NCI-H2196 treated with DMSO at 0.1 percent for 48 hours (cell line): ENCODE data around the gene SSR1.
"Not testable (repeated sequence)": the region's sequence is repeated elsewhere in the genome, so short reads cannot be mapped to it uniquely, and the experiment has no call there.

ENCODE experiments used
- DNase-seq: peaks from one replicate; lab custom pipeline; 2025; ENCODE audit not compliant: unreplicated experiment; lab: John Stamatoyannopoulos, UW

The SSR1 gene

DNA sequence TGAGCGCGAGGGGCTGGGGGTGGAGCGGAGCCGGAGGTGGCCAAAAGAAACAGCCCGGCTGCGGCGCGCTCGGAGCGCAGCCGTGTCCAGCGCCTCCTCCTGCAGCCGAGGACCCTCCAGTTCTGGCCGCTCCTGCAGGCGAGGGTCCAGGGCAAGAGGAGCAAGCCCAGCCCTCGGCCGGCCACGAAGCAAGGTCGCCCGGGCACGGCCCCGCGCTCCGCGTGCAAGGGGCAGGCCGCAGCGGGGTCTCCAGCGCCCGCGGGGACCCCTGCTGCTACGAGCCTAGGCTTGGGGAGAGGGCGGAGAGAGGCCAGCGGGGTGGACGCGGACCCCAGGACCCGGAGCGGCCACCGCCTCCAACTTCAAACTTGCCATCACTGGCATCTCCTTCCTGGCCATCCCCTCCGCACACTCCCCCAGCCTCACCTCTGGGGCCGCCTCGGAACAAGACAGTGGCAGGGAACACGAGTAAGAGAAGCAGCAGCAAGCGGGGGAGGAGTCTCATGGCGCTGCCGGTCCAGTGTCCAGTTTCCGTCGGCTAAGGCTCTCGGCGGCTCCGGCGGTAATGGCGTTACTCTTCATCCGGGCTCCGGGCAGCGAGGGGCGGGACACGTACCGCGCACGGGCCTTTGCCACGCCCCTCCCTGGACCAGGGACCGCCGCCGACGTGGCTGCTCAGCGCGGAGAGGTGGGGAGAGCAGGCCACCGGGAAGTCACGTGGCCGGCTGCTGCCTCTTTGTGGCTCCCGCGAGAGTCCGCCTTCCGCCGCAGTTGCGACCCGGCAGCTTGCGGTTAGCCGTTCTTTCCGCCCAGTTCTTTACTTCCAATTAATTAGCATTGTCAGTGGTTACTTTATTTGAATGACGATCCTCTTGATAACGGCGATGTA, at the start of gene SSR1:
SSR1 (minus strand) TSS at position 584 of the 889 bp plus-strand sequence; CDS start at position 505, 79 bp downstream.
- DNase-seq: peak; percentile 97

DNA sequence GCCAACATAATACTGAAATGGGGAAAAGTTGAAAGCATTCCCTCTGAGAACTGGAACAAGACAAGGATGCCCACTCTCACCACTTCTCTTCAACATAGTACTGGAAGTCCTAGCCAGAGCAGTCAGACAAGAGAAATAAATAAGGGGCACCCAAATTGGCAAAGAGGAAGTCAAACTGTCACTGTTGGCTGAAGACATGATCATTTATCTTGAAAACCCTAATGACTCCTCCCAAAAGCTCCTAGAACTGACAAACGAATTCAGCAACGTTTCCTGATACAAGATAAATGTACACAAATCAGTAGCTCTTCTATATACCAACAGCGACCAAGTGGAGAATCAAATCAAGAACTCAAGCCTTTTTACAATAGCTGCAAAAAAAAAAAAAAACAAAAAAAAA, 38.9 kb upstream of the SSR1 start:
- not testable (repeated sequence) for DNase-seq

DNA sequence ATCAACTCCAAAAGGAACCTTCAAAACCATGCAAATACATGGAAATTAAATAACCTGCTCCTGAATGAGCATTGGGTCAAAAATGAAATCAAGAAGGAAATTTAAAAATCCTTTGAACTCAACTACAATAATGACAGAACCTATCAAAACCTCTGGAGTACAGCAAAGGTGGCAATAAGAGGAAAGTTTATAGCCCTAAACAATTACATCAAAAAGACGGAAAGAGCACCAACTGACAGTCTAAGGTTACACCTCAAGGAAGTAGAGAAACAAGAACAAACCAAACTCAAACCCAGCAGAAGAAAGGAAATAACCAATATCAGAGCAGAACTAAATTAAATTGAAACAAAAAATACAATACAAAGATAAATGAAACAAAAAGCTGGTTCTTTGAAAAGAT, 37.6 kb upstream of the SSR1 start:
- not testable (repeated sequence) for DNase-seq

DNA sequence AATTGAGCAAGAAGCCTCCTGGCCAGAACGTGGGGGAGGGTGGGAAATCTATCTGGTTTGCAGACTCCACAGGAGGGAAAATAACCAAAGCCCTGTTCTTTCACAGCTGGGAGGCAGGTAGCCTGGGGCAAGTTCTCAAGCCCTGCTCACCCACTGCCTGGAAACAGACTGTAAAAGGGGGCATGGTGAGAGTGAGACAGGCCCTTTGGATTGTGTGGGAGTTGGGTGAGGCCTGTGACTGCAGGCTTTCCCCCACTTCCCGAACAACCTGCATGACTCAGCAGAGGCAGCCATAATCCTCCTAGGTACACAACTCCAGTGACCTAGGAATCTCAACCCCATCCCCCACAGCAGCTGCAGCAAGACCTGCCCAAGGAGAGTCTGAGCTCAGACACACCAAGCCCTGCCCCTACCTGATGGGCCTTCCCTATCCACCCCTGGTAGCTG, 34.6 kb upstream of the SSR1 start:
- not testable (repeated sequence) for DNase-seq

- DNase-seq: not testable (repeated sequence)
These were observed 31.9 kb upstream of the SSR1 start for GRCh38 chr6:7344773-7345450.

DNA sequence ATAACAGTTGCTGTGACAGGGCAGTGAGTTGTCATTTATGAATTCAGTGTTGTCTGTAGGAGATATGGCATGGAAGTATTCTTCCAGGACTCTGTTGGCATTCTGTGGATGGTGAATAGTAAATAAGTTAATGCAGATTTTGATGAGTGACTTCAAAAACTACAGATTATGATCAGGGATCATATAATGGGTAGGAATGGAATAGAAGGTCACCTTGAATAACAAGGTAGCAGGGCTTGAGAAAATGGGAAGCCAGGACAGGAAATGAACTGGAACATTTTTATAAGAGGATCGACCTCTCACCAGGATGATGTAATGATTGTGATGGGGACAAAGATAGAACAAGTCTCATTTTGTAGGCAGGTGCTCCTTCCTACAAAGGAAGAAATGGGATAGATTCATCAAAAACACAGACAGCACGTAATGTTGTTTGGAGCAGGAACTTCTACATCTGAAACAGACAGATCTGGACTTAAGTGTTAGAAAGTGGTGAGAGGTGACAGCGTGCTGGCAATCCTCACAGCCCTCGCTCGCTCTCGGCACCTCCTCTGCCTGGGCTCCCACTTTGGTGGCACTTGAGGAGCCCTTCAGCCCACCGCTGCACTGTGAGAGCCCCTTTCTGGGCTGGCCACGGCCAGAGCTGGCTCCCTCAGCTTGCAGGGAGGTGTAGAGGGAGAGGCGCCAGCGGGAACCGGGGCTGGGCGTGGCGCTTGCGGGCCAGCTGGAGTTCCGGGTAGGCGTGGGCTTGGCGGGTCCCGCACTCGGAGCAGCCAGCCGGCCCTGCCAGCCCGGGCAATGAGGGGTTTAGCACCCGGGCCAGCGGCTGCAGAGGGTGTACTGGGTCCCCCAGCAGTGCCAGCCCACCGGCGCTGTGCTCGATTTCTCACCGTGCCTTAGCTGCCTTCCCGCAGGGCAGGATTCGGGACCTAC, 30.8 kb upstream of the SSR1 start:
- DNase-seq: no peak

GRCh38 chr6:7341989-7342742, 29.2 kb upstream of the SSR1 start:
- peak; percentile 60 for DNase-seq

- DNase-seq: no peak
These were observed 28.3 kb upstream of the SSR1 start for GRCh38 chr6:7341271-7341670.

DNA sequence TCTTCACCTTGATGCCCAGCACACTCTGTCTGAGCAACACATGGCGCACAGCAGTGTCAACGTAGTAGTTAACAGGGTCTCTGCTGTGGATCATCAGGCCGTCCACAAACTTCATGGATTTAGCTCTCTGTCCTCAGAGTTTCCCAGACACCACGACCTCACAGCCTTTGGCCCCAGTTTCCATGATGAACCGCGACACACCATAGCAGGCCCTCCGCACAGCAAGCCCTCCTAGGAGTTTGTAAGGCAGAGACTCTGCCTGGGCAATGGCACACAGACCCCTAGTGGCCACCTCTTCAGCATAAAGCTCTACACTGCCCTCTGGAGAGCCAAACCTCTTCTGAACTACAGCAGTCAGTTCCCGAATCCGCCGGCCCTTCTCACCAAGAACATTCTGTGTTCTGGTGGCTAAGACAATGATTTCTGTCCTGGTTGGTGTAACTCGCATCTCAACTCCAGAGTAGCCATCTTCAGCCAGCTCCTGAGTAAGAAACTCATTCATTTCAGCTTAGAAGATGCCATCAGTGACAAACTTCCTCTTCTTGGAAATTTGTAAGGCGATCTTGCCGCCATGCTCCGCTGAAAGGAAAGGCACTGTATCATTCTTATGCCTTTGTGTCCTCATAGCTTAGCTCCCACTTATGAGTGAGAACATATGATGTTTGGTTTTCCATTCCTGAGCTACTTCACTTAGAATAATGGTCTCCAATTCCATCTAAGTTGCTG, 26.2 kb upstream of the SSR1 start:
- not testable (repeated sequence) for DNase-seq

- DNase-seq: no peak
These were observed 25.0 kb upstream of the SSR1 start for GRCh38 chr6:7338031-7338430.

DNA sequence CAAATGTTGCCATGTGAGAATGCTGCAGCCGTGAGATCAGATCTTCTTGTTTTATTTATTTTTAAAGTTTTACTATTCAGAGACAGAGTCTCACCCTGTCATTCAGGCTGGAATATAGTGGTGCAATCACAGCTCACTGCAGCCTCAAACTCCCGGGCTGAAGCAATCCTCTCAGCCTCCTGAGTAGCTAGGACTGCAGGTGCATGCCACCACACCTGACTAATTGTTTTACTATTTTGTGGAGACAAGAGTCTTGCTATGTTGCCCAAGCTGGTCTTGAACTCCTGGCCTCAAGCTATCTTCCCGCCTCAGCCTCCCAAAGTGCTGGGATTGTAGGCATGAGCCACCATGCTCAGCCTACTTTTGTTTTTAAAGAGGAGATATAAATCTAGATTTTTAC, 22.5 kb upstream of the SSR1 start:
- no peak for DNase-seq

DNA sequence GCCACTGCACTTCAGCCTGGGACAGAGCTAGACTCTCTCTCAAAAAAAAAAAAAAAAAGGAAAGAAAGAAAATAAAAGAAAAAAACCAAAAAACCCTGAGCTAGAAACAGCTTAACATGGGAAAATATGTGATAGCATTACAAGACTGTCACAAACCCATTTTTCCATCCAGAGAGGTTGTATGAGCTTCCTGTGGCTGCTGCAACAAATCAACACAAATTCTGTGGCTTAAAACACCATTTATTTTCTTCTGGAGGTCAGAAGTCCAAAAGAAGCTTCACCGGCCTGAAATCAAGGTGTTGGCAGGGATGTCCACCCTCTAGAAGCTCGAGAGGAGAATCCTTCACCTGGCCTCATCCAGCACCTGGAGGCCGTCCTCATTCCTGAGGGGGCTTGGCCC, 21.7 kb upstream of the SSR1 start:
- DNase-seq: no peak

- DNase-seq: no peak
These were observed 19.2 kb upstream of the SSR1 start for GRCh38 chr6:7332090-7332745.

- DNase-seq: no peak
These were observed 18.5 kb upstream of the SSR1 start for GRCh38 chr6:7331452-7331851.

GRCh38 chr6:7328243-7328642, 15.2 kb upstream of the SSR1 start:
- no peak for DNase-seq

- DNase-seq: no peak
These were observed 12.8 kb upstream of the SSR1 start for GRCh38 chr6:7325750-7326149.

DNA sequence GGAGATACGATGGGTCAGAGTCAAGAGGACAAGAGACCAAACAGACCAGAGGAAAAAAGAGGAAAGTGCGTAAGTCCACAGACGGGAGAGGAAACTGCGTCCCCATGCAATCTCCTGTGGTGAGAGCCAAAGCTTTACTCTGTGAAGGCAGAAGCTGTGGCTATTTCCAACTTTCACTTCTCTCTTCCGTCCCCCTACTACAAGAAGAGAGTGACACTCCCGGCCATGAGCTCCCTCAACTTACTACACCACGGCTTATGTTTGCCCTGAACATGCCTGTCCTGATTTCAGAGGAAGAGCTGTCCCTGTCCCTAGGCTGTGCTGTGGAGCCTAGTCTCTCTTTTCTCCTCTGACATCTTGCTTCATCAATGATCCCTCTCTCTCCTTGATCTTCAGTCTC, 11.5 kb upstream of the SSR1 start:
- no peak for DNase-seq

DNA sequence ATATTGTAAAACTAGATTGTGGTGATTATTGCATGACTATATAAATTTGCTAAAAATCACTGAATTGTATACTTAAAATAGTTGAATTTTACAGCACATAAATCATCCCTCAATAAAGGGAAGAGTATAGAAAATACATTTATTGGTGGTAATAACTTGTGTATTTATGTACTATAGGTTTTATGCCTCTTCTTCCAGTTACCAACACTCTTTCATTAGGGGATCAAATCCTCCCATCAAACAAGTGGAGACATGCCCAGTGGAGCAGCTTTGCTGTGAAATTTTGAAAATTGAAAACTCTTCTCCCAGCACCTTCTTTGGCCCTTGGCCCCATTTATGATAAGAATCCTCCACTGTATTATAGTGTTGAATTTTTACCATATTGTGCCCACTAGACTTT, 10.1 kb upstream of the SSR1 start:
- no peak for DNase-seq

DNA sequence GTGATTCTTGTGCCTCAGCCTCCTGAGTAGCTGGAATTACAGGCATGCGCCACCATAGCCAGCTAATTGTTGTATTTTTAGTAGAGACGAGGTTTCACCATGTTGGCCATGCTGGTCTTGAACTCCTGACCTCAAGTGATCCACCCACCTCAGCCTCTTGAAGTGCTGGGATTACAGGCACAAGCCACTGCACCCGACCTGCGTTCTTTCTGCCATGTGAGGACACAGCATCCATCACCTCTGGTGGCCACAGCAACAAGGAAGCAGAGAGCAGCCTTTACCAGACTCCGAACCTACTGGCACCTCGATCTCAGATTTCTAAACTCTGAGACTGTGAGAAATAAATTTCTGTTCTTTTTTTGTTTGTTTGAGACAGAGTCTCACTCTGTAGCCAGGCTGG, 8.9 kb upstream of the SSR1 start:
- not testable (repeated sequence) for DNase-seq
